Neutrophil (primary cell): ENCODE data around the gene NRXN2.

Experiments used
- H3K27ac ChIP-seq: fragments of 200-600 bp; sonication (generic); 2 replicates; pipeline ENCODE4 v1.5.1; 2016; ENCODE audit warnings: mild to moderate bottlenecking, moderate library complexity
- H3K27me3 ChIP-seq: fragments of 200-600 bp; sonication (generic); 2 replicates; pipeline ENCODE4 v1.6.0; 2016; ENCODE audit warnings: mild to moderate bottlenecking
- H3K36me3 ChIP-seq: fragments of 200-600 bp; sonication (generic); 2 replicates; pipeline ENCODE4 v1.5.1; 2017
- H3K4me1 ChIP-seq, 2 experiments: fragments of 200-600 bp in 1 of 2; sonication (generic) in 1 of 2; 1 replicate in 1 of 2; 2 replicates in 1 of 2; pipeline versions ENCODE4 v1.5.1 to v1.6.1; 2013 to 2016; ENCODE audit warnings: low read depth in 1 of 2, low read length in 1 of 2, mild to moderate bottlenecking in 1 of 2, moderate library complexity in 1 of 2; ENCODE audit not compliant: control insufficient read depth in 1 of 2, insufficient read depth in 1 of 2
- H3K4me3 ChIP-seq, 2 experiments: fragments of 200-600 bp in 1 of 2; sonication (generic) in 1 of 2; 1 replicate in 1 of 2; 2 replicates in 1 of 2; pipeline ENCODE4 v1.5.1; 2013 to 2016; ENCODE audit warnings: low read depth in 1 of 2, low read length in 1 of 2, mild to moderate bottlenecking in 1 of 2, moderate library complexity in 1 of 2
- H3K9me3 ChIP-seq: fragments of 200-600 bp; sonication (generic); 2 replicates; pipeline ENCODE4 v1.5.1; 2016
- CTCF ChIP-seq: fragments of 200-600 bp; sonication (generic); IDR thresholded peaks from 2 replicates; pipeline ENCODE4 v1.5.1; 2016; ENCODE audit warnings: antibody characterized with exemption

Gene NRXN2

DNA sequence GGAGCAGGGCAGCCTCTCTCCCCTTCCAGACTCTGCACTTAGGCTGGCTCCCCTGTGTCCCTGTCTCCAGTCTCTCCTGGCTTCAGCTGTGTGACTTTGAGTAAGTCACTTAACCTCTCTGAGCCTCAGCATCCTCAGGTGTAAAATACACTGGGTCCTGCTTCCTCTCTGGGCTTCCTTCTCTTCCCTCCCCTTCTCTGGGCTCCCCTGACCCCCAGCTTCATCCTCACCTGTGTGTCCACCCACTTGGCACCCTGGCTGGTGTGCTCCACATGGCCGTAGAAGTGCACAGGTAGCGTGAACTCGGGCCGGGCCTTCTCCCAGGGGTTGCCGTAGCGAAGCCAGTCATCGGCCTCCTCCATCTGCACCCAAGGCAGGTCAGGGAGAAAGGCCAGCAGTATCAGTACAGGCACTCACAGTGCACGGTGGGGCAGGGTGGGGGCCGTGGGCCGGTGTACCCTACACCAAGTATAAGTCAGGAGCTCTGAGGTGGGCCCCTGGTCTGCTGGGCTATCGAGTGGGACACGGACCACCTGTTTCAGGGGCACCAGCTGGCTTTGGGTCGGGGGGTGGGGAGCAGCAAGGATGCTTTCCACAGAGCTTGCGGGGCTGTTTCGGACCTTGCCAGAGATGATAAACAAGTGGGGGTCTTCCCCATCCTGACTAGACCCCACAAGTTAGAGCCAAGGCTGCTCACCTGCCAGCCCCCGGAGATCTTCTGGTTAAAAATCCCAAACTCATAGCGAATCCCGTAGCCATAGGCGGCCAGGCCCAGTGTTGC is 34.7 kb upstream of the NRXN2 start:
- H3K36me3 ChIP-seq = peaks cover 62% of the 10 kb centered on the region
- no peaks in the 10 kb centered on the region for H3K9me3 ChIP-seq
- H3K27ac ChIP-seq = no peak overlapping the region
- no peaks in the 10 kb centered on the region for H3K4me1 ChIP-seq
- TF ChIP-seq CTCF = no peak
- no peak overlapping the region for H3K4me3 ChIP-seq
- no peaks in the 10 kb centered on the region for H3K27me3 ChIP-seq

GRCh38 chr11:64755681-64756361 is 32.8 kb upstream of the NRXN2 start:
- TF ChIP-seq CTCF = no peak
- Histone ChIP-seq H3K4me3 (no peak overlapping the region), H3K27ac (no peak overlapping the region), H3K27me3 (no peaks in the 10 kb centered on the region), H3K36me3 (peaks cover 64% of the 10 kb centered on the region), H3K9me3 (no peaks in the 10 kb centered on the region), H3K4me1 (no peaks in the 10 kb centered on the region)

DNA sequence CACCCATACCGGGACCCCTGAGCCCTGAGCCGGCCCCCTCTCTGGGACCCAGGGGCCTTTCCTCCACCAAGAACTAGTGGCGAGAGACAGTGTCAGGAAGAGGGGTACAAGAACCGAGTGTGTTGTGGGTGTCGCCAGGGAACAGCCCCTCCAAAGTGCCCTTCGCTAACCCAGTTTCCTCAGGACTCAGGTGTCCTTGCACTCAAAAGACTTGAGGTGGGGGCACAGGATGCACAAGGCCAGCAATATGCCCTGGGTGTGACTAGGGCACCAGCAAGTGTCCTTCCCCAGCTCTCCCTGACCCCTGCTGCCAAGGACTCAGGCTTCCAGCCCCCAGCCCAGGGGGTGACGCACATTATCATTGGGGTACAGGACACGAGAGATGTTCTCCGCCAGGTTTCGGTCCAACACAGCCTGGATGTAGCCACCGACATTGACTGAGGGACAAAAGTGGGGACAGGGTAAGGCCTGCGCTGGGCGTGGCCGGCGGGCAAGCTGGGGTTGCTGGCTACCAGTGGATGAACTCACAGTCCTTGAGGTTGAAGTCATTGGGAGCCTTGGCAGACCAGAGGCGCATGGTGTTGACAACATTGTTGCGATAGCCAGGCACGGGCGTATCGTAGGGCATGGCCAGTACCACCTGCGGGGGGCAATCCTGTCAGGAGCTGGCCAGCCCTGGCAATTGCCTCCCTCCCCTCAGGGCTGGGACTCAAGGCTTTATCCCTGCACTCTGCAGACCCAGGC is 32.1 kb upstream of the NRXN2 start:
- H3K9me3 ChIP-seq = no peaks in the 10 kb centered on the region
- peaks cover 64% of the 10 kb centered on the region for H3K36me3 ChIP-seq
- no peaks in the 10 kb centered on the region for H3K4me1 ChIP-seq
- no peak overlapping the region for H3K4me3 ChIP-seq
- no peak overlapping the region for H3K27ac ChIP-seq
- TF ChIP-seq CTCF = no peak
- H3K27me3 ChIP-seq = no peaks in the 10 kb centered on the region

- TF ChIP-seq CTCF = no peak
- Histone ChIP-seq H3K27me3 (no peaks in the 10 kb centered on the region), H3K4me3 (no peak overlapping the region), H3K36me3 (peaks cover 60% of the 10 kb centered on the region), H3K27ac (no peak overlapping the region), H3K9me3 (no peaks in the 10 kb centered on the region), H3K4me1 (no peaks in the 10 kb centered on the region)
Measured at GRCh38 chr11:64754124-64754918, 31.3 kb upstream of the NRXN2 start.
